Neuronal stem cell (in vitro differentiated cells): ENCODE measurements around the gene DNM3. TPM values are rescaled to one million over a fixed set of nuclear protein-coding genes. Genes with fewer than 3 reads are reported as not detected.

Experiments used
- DNase-seq: peaks from one replicate; pipeline ENCODE4 v3.0.0-alpha.2; 2013; ENCODE audit warnings: low spot score
- H2AFZ ChIP-seq: one replicate; pipeline ENCODE4 v1.6.1; 2013; ENCODE audit warnings: mild to moderate bottlenecking, low read length, inconsistent platforms
- H2AK5ac ChIP-seq: 2 replicates; pipeline ENCODE4 v1.6.1; 2013; ENCODE audit warnings: low read depth, mild to moderate bottlenecking, inconsistent platforms, low read length, moderate library complexity, mixed read lengths
- H2BK120ac ChIP-seq: 2 replicates; pipeline ENCODE4 v1.6.1; 2013; ENCODE audit warnings: low read depth, mild to moderate bottlenecking, inconsistent platforms, low read length, moderate library complexity, mixed read lengths
- H2BK12ac ChIP-seq: one replicate; pipeline ENCODE4 v1.6.1; 2013; ENCODE audit warnings: low read length, inconsistent platforms
- H2BK15ac ChIP-seq: 2 replicates; pipeline ENCODE4 v1.6.1; 2013; ENCODE audit warnings: mild to moderate bottlenecking, low read length, inconsistent platforms, mixed read lengths
- H2BK5ac ChIP-seq: one replicate; pipeline ENCODE4 v1.6.1; 2013; ENCODE audit warnings: inconsistent platforms, mild to moderate bottlenecking, low read length, moderate library complexity
- H3K14ac ChIP-seq: one replicate; pipeline ENCODE4 v1.6.1; 2013; ENCODE audit warnings: low read length, inconsistent platforms
- H3K18ac ChIP-seq: 2 replicates; pipeline ENCODE4 v1.6.1; 2013; ENCODE audit warnings: low read length, inconsistent platforms
- H3K23ac ChIP-seq: 2 replicates; pipeline ENCODE4 v1.6.1; 2013; ENCODE audit warnings: low read depth, mild to moderate bottlenecking, mixed read lengths, low read length, inconsistent platforms; ENCODE audit not compliant: poor library complexity
- H3K27ac ChIP-seq: replicated peaks from 3 replicates; pipeline ENCODE4 v1.5.1; 2013; ENCODE audit warnings: low read length, inconsistent platforms
- H3K27me3 ChIP-seq, 3 experiments: 2 replicates each; pipeline ENCODE4 v1.6.1; 2013; ENCODE audit warnings: low read length in 3 of 3, mild to moderate bottlenecking in 2 of 3, inconsistent platforms in 1 of 3, low read depth in 1 of 3, mixed read lengths in 1 of 3, moderate library complexity in 1 of 3; ENCODE audit not compliant: control insufficient read depth in 3 of 3, insufficient read depth in 3 of 3
- H3K36me3 ChIP-seq, 2 donors: replicated peaks in 1 of 2; 2 replicates each; pipeline ENCODE4 v1.6.1; 2013; ENCODE audit warnings: low read length in 2 of 2; ENCODE audit not compliant: control insufficient read depth in 2 of 2, insufficient read depth in 2 of 2
- H3K4ac ChIP-seq: 2 replicates; pipeline ENCODE4 v1.6.1; 2013; ENCODE audit warnings: inconsistent platforms, mild to moderate bottlenecking, low read length, moderate library complexity
- H3K4me1 ChIP-seq, 2 donors: 1 replicate in 1 of 2; 2 replicates in 1 of 2; pipeline ENCODE4 v1.6.1; 2013; ENCODE audit warnings: low read length in 2 of 2, low read depth in 1 of 2; ENCODE audit not compliant: control insufficient read depth in 2 of 2, insufficient read depth in 1 of 2
- H3K4me2 ChIP-seq: one replicate; pipeline ENCODE4 v1.6.1; 2013; ENCODE audit warnings: mild to moderate bottlenecking, low read length, inconsistent platforms; ENCODE audit not compliant: insufficient read depth, poor library complexity, severe bottlenecking
- H3K4me3 ChIP-seq, 2 donors: 2 replicates each; pipeline ENCODE4 v1.5.1; 2013; ENCODE audit warnings: low read length in 2 of 2, mild to moderate bottlenecking in 2 of 2, inconsistent platforms in 1 of 2, moderate library complexity in 1 of 2
- H3K79me1 ChIP-seq: one replicate; pipeline ENCODE4 v1.6.1; 2013; ENCODE audit warnings: low read depth, mild to moderate bottlenecking, inconsistent platforms, low read length, moderate library complexity
- H3K9ac ChIP-seq: one replicate; pipeline ENCODE4 v1.6.1; 2013; ENCODE audit warnings: mild to moderate bottlenecking, low read depth, low read length, inconsistent platforms; ENCODE audit not compliant: poor library complexity
- H3K9me3 ChIP-seq, 2 donors: replicated peaks in 1 of 2; 2 replicates each; pipeline versions ENCODE3 to v1.6.1; 2013; ENCODE audit warnings: low read length in 2 of 2, mild to moderate bottlenecking in 2 of 2, inconsistent platforms in 1 of 2, low read depth in 1 of 2, mixed read lengths in 1 of 2, moderate library complexity in 1 of 2; ENCODE audit not compliant: control insufficient read depth in 2 of 2, insufficient read depth in 1 of 2
- H4K8ac ChIP-seq: one replicate; pipeline ENCODE4 v1.6.1; 2013; ENCODE audit warnings: low read depth, mild to moderate bottlenecking, inconsistent platforms, low read length, moderate library complexity
- H4K91ac ChIP-seq: one replicate; pipeline ENCODE4 v1.6.1; 2013; ENCODE audit warnings: low read length, low read depth, mild to moderate bottlenecking, inconsistent platforms; ENCODE audit not compliant: poor library complexity
- WGBS, 2 donors: extraction: QIAGEN DNeasy Blood & Tissue Kit; methylation state at CpG; one replicate each; pipeline ENCODE4 v1.1.7; 2013; ENCODE audit warnings: missing lambda C conversion rate in 2 of 2, mixed read lengths in 1 of 2; ENCODE audit not compliant: insufficient read length in 2 of 2, insufficient replicate concordance in 1 of 2; ENCODE audit errors: extremely low coverage in 2 of 2; 5-methylcytosine and 5-hydroxymethylcytosine counted together
- polyA plus RNA-seq, 2 experiments: library from polyadenylated mRNA; stranded (reverse); fragments of 200-250 nt; gene quantifications; one replicate each; pipeline ENCODE4 v1.2.3, GENCODE V29; 2013

The DNM3 gene
- polyA plus RNA-seq (2013, experiment 1 of 2), result 0.59 TPM
- polyA plus RNA-seq (2013, experiment 2 of 2), result 0.76 TPM

- H3K23ac ChIP-seq, result peak within 1 kb of the TSS; percentile 90
- H4K8ac ChIP-seq, result no peak within 1 kb of the TSS
- no peak within 1 kb of the TSS for H3K27ac ChIP-seq
- H2BK15ac ChIP-seq, result no peak within 1 kb of the TSS
- H3K79me1 ChIP-seq, result no peaks in the 10 kb centered on the region
- H2AFZ ChIP-seq, result peak within 1 kb of the TSS; percentile 100
- H3K4me3 ChIP-seq, result peak within 1 kb of the TSS; percentile 67 to 97
- H3K4ac ChIP-seq, result no peak within 1 kb of the TSS
- peaks cover 0 to 3% of the 10 kb centered on the region in 2 donors for H3K4me1 ChIP-seq
- H2BK120ac ChIP-seq, result no peak within 1 kb of the TSS
- no peak within 1 kb of the TSS for H4K91ac ChIP-seq
- H3K9ac ChIP-seq, result peak within 1 kb of the TSS; percentile 92
- H3K18ac ChIP-seq, result peak within 1 kb of the TSS; percentile 79
- peaks cover 0 to 3% of the 10 kb centered on the region in 2 donors for H3K9me3 ChIP-seq
- no CpG with 5 or more reads among the region's 85 CpGs for WGBS, 2 donors
- peaks cover 0 to 50% (median 7%) of the 10 kb centered on the region in 3 experiments for H3K27me3 ChIP-seq
- no peak within 1 kb of the TSS for H2BK5ac ChIP-seq
- peak within 1 kb of the TSS; percentile 90 for H3K4me2 ChIP-seq
- H2BK12ac ChIP-seq, result peak within 1 kb of the TSS; percentile 52
- H3K36me3 ChIP-seq, result no peaks in the 10 kb centered on the region
- H2AK5ac ChIP-seq, result no peak within 1 kb of the TSS
- no peak within 1 kb of the TSS for H3K14ac ChIP-seq
- DNase-seq, result peak; percentile 87
Measured at GRCh38 chr1:171841050-171841910, at the start of gene DNM3. DNM3 (plus strand) TSS chr1:171841498; CDS start chr1:171841657, 159 bp downstream.

GRCh38 chr1:171792656-171793369 lies 48.5 kb upstream of the DNM3 start:
- no peak overlapping the region for H3K4me2 ChIP-seq
- no peaks in the 10 kb centered on the region for H3K9me3 ChIP-seq
- H2BK15ac ChIP-seq, result no peak overlapping the region
- no peak overlapping the region for H2BK120ac ChIP-seq
- H2BK12ac ChIP-seq, result no peak overlapping the region
- no peak overlapping the region for H3K27ac ChIP-seq
- no peaks in the 10 kb centered on the region for H3K79me1 ChIP-seq
- no peak overlapping the region for H3K14ac ChIP-seq
- no peak overlapping the region for H4K8ac ChIP-seq
- no CpG with 5 or more reads among the region's 7 CpGs for WGBS, 2 donors
- DNase-seq, result no peak
- no peak overlapping the region for H3K18ac ChIP-seq
- peaks cover 47 to 100% of the 10 kb centered on the region in 2 donors for H3K36me3 ChIP-seq
- no peak overlapping the region for H3K4ac ChIP-seq
- H2BK5ac ChIP-seq, result no peak overlapping the region
- no peak overlapping the region for H4K91ac ChIP-seq
- no peak overlapping the region for H3K23ac ChIP-seq
- no peaks in the 10 kb centered on the region for H3K27me3 ChIP-seq
- H3K4me3 ChIP-seq, result no peak overlapping the region
- H2AFZ ChIP-seq, result no peak overlapping the region
- no peaks in the 10 kb centered on the region for H3K4me1 ChIP-seq
- H2AK5ac ChIP-seq, result no peak overlapping the region
- no peak overlapping the region for H3K9ac ChIP-seq

GRCh38 chr1:171793636-171794035 lies 47.7 kb upstream of the DNM3 start:
- no peak overlapping the region for H3K4me2 ChIP-seq
- no peak overlapping the region for H2AK5ac ChIP-seq
- no peaks in the 10 kb centered on the region for H3K4me1 ChIP-seq
- H3K27ac ChIP-seq, result no peak overlapping the region
- no peak overlapping the region for H2BK15ac ChIP-seq
- peaks cover 41 to 95% of the 10 kb centered on the region in 2 donors for H3K36me3 ChIP-seq
- H3K9ac ChIP-seq, result no peak overlapping the region
- no peak overlapping the region for H4K91ac ChIP-seq
- H3K4me3 ChIP-seq, result no peak overlapping the region
- H2BK12ac ChIP-seq, result no peak overlapping the region
- H2AFZ ChIP-seq, result no peak overlapping the region
- H3K9me3 ChIP-seq, result no peaks in the 10 kb centered on the region
- H3K79me1 ChIP-seq, result no peaks in the 10 kb centered on the region
- no CpG with 5 or more reads among the region's 1 CpG for WGBS, 2 donors
- no peak overlapping the region for H3K14ac ChIP-seq
- no peak overlapping the region for H4K8ac ChIP-seq
- no peaks in the 10 kb centered on the region for H3K27me3 ChIP-seq
- H3K4ac ChIP-seq, result no peak overlapping the region
- H3K18ac ChIP-seq, result no peak overlapping the region
- H3K23ac ChIP-seq, result no peak overlapping the region
- H2BK120ac ChIP-seq, result no peak overlapping the region
- no peak for DNase-seq
- H2BK5ac ChIP-seq, result no peak overlapping the region

- Histone ChIP-seq H2BK5ac (no peak overlapping the region), H2AFZ (no peak overlapping the region), H2BK120ac (no peak overlapping the region), H4K8ac (no peak overlapping the region), H3K4me2 (no peak overlapping the region), H4K91ac (no peak overlapping the region), H3K14ac (no peak overlapping the region), H3K27me3 (no peaks in the 10 kb centered on the region), H3K79me1 (no peaks in the 10 kb centered on the region), H2AK5ac (no peak overlapping the region), H3K4me1 (no peaks in the 10 kb centered on the region), H3K18ac (no peak overlapping the region), H2BK15ac (no peak overlapping the region), H3K9ac (no peak overlapping the region), H3K27ac (no peak overlapping the region), H3K4ac (no peak overlapping the region), H3K4me3 (no peak overlapping the region), H3K23ac (no peak overlapping the region), H3K36me3 (peaks cover 36 to 91% of the 10 kb centered on the region in 2 donors), H2BK12ac (no peak overlapping the region), H3K9me3 (no peaks in the 10 kb centered on the region)
- no peak for DNase-seq
- WGBS, 2 donors, result no CpG with 5 or more reads among the region's 4 CpGs
Measured at GRCh38 chr1:171794085-171794484, 47.2 kb upstream of the DNM3 start.
